ENCODE results near the gene COLEC11. TPM values are rescaled to one million over a fixed set of nuclear protein-coding genes. Genes with fewer than 3 reads are reported as not detected.
"Not testable (repeated sequence)": the region's sequence is repeated elsewhere in the genome, so short reads cannot be mapped to it uniquely, and the experiment has no call there.

COLEC11 gene
- total RNA-seq, 1 donor from 2014 or later: 2.4 TPM

- DNase-seq (ENCODE audit: low spot score): peak; percentile 32
These were observed 30.3 kb downstream of the COLEC11 start for GRCh38 chr2:3625186-3625585.

GRCh38 chr2:3626118-3626811 is 31.4 kb downstream of the COLEC11 start:
- DNase-seq (ENCODE audit: low spot score): peak; percentile 19

GRCh38 chr2:3626812-3627499 is 32.0 kb downstream of the COLEC11 start:
- DNase-seq (ENCODE audit: low spot score): peak; percentile 35

- peak; percentile 36 for DNase-seq (ENCODE audit: low spot score)
These were observed 32.7 kb downstream of the COLEC11 start for GRCh38 chr2:3627500-3628100.

- DNase-seq (ENCODE audit: low spot score): peak; percentile 29
These were observed 33.3 kb downstream of the COLEC11 start for GRCh38 chr2:3628241-3628679.

- DNase-seq (ENCODE audit: low spot score): peak; percentile 39
These were observed 33.9 kb downstream of the COLEC11 start for GRCh38 chr2:3628800-3629199.

GRCh38 chr2:3630631-3631030 is 35.7 kb downstream of the COLEC11 start:
- DNase-seq (ENCODE audit: low spot score): peak; percentile 26

- peak; percentile 40 for DNase-seq (ENCODE audit: low spot score)
These were observed 36.4 kb downstream of the COLEC11 start for GRCh38 chr2:3631161-3631850.

- DNase-seq (ENCODE audit: low spot score): peak; percentile 35
These were observed 37.1 kb downstream of the COLEC11 start for GRCh38 chr2:3631851-3632659.

- peak; percentile 68 for DNase-seq (ENCODE audit: low spot score)
These were observed 38.4 kb downstream of the COLEC11 start for GRCh38 chr2:3633089-3633981.

- DNase-seq (ENCODE audit: low spot score): no peak
These were observed 39.2 kb downstream of the COLEC11 start for GRCh38 chr2:3633982-3634595.

- DNase-seq (ENCODE audit: low spot score): no peak
These were observed 39.7 kb downstream of the COLEC11 start for GRCh38 chr2:3634596-3635121.

- no peak for DNase-seq (ENCODE audit: low spot score)
These were observed 40.5 kb downstream of the COLEC11 start for GRCh38 chr2:3635171-3635974.

GRCh38 chr2:3635975-3636327 is 41.0 kb downstream of the COLEC11 start:
- DNase-seq (ENCODE audit: low spot score): not testable (repeated sequence)

GRCh38 chr2:3636586-3637310 is 41.8 kb downstream of the COLEC11 start:
- DNase-seq (ENCODE audit: low spot score): no peak

- DNase-seq (ENCODE audit: low spot score): no peak
These were observed 42.4 kb downstream of the COLEC11 start for GRCh38 chr2:3637311-3637675.

- DNase-seq (ENCODE audit: low spot score): peak; percentile 23
These were observed 43.0 kb downstream of the COLEC11 start for GRCh38 chr2:3637692-3638455.

- DNase-seq (ENCODE audit: low spot score): peak; percentile 17
These were observed 43.5 kb downstream of the COLEC11 start for GRCh38 chr2:3638456-3638810.

Data from ureter (tissue), 1 donor.